GM23248 (cell line): Measurements from ENCODE around the gene DAB2IP. TPM values are rescaled to one million over a fixed set of nuclear protein-coding genes. Genes with fewer than 3 reads are reported as not detected.

Source experiments
- DNase-seq: peaks from one replicate; pipeline ENCODE4 v3.0.0-alpha.2; 2015
- H2AFZ ChIP-seq: fragments of 200-600 bp; sonication (generic); 2 replicates; pipeline ENCODE4 v1.6.1; 2016; ENCODE audit warnings: antibody characterized with exemption
- H3F3A ChIP-seq: fragments of 200-600 bp; sonication (generic); 2 replicates; pipeline ENCODE4 v1.6.1; 2016; ENCODE audit warnings: mild to moderate bottlenecking, antibody characterized with exemption, mixed run types; ENCODE audit not compliant: insufficient read depth
- H3K27ac ChIP-seq: fragments of 200-600 bp; sonication (generic); 2 replicates; pipeline ENCODE4 v1.5.1; 2016; ENCODE audit warnings: mild to moderate bottlenecking
- H3K27me3 ChIP-seq: fragments of 200-600 bp; sonication (generic); replicated peaks from 2 replicates; pipeline ENCODE4 v1.6.1; 2016; ENCODE audit warnings: mild to moderate bottlenecking; ENCODE audit not compliant: insufficient read depth
- H3K36me3 ChIP-seq: fragments of 200-600 bp; sonication (generic); 2 replicates; pipeline ENCODE4 v1.6.1; 2016; ENCODE audit warnings: low read depth, mild to moderate bottlenecking
- H3K4me1 ChIP-seq: fragments of 200-600 bp; sonication (generic); 2 replicates; pipeline ENCODE4 v1.6.1; 2016; ENCODE audit warnings: mild to moderate bottlenecking; ENCODE audit not compliant: insufficient read depth
- H3K4me2 ChIP-seq: fragments of 200-600 bp; sonication (generic); one replicate; pipeline ENCODE4 v1.6.1; 2016; ENCODE audit warnings: mild to moderate bottlenecking; ENCODE audit not compliant: unreplicated experiment
- H3K4me3 ChIP-seq: fragments of 200-600 bp; sonication (generic); 2 replicates; pipeline ENCODE4 v1.5.1; 2016; ENCODE audit warnings: mild to moderate bottlenecking
- H3K79me2 ChIP-seq: fragments of 200-600 bp; sonication (generic); 2 replicates; pipeline ENCODE4 v1.6.1; 2016; ENCODE audit warnings: mild to moderate bottlenecking; ENCODE audit not compliant: insufficient read depth
- H3K9ac ChIP-seq: fragments of 200-600 bp; sonication (generic); 2 replicates; pipeline ENCODE4 v1.6.1; 2016; ENCODE audit warnings: mild to moderate bottlenecking
- H3K9me2 ChIP-seq: fragments of 200-600 bp; sonication (generic); 2 replicates; pipeline ENCODE4 v1.6.1; 2016; ENCODE audit warnings: mixed run types, mild to moderate bottlenecking, moderate library complexity; ENCODE audit not compliant: insufficient read depth
- H3K9me3 ChIP-seq: fragments of 200-600 bp; sonication (generic); one replicate; pipeline ENCODE4 v1.6.1; 2017; ENCODE audit warnings: low read depth
- H4K20me1 ChIP-seq: fragments of 200-600 bp; sonication (generic); 2 replicates; pipeline ENCODE4 v1.6.0; 2016; ENCODE audit not compliant: insufficient read depth
- EZH2 ChIP-seq: fragments of 200-600 bp; sonication (generic); IDR thresholded peaks from 2 replicates; pipeline ENCODE4 v1.6.1; 2018; ENCODE audit warnings: antibody characterized with exemption, mild to moderate bottlenecking; ENCODE audit not compliant: insufficient read depth, poor library complexity, severe bottlenecking
- EZH2phosphoT487 ChIP-seq: fragments of 200-600 bp; sonication (generic); IDR thresholded peaks from 2 replicates; pipeline ENCODE4 v1.6.1; 2018; ENCODE audit warnings: antibody characterized with exemption, moderate library complexity, mild to moderate bottlenecking, low read depth; ENCODE audit not compliant: insufficient read depth
- WGBS, 2 experiments: methylation state at CpG; one replicate each; pipeline ENCODE4 v1.1.6; 2015 to 2017; ENCODE audit warnings: low lambda C conversion rate in 2 of 2, low coverage in 1 of 2; ENCODE audit errors: missing lambda C conversion rate in 2 of 2; 5-methylcytosine and 5-hydroxymethylcytosine counted together
- in situ Hi-C: fragments of 300-500 bp; cut with MboI; formaldehyde crosslinking; loops from 2 replicates; pipeline ENCODE4 v1.15.0; 2020
- polyA plus RNA-seq: library from polyadenylated mRNA; unstranded; fragments of >200 nt; fragmentation: Nextera tagmentation; extraction: Ambion mirVana; gene quantifications from 2 replicates; pipeline ENCODE4 v1.2.1, GENCODE V29; 2016
- total RNA-seq: library from RNA; depleted of rRNA; stranded (reverse); fragments of >200 nt; shearing (Covaris generic); gene quantifications from 2 replicates; pipeline ENCODE4 v1.2.3, GENCODE V29; 2014

Gene DAB2IP
- total and polyA plus RNA-seq, 2 experiments from 2014 or later = 2.6 to 19.7 TPM

GRCh38 chr9:121671612-121672155 lies 20.2 kb downstream of the DAB2IP start:
- H3K79me2 ChIP-seq = no peaks in the 10 kb centered on the region
- H3K36me3 ChIP-seq = no peaks in the 10 kb centered on the region
- H3K4me3 ChIP-seq = no peak overlapping the region
- H3K4me1 ChIP-seq = peaks cover 10% of the 10 kb centered on the region
- TF ChIP-seq EZH2phosphoT487 (no peak), EZH2 (no peak)
- DNase-seq = peak; percentile 83
- no peaks in the 10 kb centered on the region for H3K27me3 ChIP-seq
- H3K4me2 ChIP-seq = no peak overlapping the region
- no peak overlapping the region for H3K9ac ChIP-seq
- H3F3A ChIP-seq = peaks cover 12% of the 10 kb centered on the region; the same call in 1 of the 2 replicates
- in situ Hi-C loops = no loop called here
- no peaks in the 10 kb centered on the region for H3K9me3 ChIP-seq
- H4K20me1 ChIP-seq = no peaks in the 10 kb centered on the region
- no peak overlapping the region for H2AFZ ChIP-seq
- no peaks in the 10 kb centered on the region for H3K9me2 ChIP-seq
- H3K27ac ChIP-seq = no peak overlapping the region
- 15 to 17% methylated on average over 5 of the region's 5 CpGs for WGBS, 2 experiments

GRCh38 chr9:121672213-121672612 lies 20.8 kb downstream of the DAB2IP start:
- Histone ChIP-seq H4K20me1 (no peaks in the 10 kb centered on the region), H3K27me3 (no peaks in the 10 kb centered on the region), H3K4me1 (peaks cover 10% of the 10 kb centered on the region), H3K9me2 (no peaks in the 10 kb centered on the region), H3F3A (peaks cover 12% of the 10 kb centered on the region; the same call in 1 of the 2 replicates), H3K9ac (no peak overlapping the region), H3K9me3 (no peaks in the 10 kb centered on the region), H3K79me2 (no peaks in the 10 kb centered on the region), H3K4me3 (no peak overlapping the region), H3K27ac (no peak overlapping the region), H3K36me3 (no peaks in the 10 kb centered on the region), H2AFZ (no peak overlapping the region), H3K4me2 (no peak overlapping the region)
- WGBS, 2 experiments = 63 to 64% methylated on average over 7 of the region's 7 CpGs
- peak; percentile 56 for DNase-seq
- TF ChIP-seq EZH2 (no peak), EZH2phosphoT487 (no peak)
- in situ Hi-C loops = no loop called here

- no peak overlapping the region for H3K4me2 ChIP-seq
- H4K20me1 ChIP-seq = no peaks in the 10 kb centered on the region
- H2AFZ ChIP-seq = no peak overlapping the region
- no peaks in the 10 kb centered on the region for H3K27me3 ChIP-seq
- WGBS, 2 experiments = 90 to 95% methylated on average over 1 of the region's 1 CpG
- TF ChIP-seq EZH2phosphoT487 = no peak
- TF ChIP-seq EZH2 = no peak
- peak; percentile 40 for DNase-seq
- no peaks in the 10 kb centered on the region for H3K9me2 ChIP-seq
- H3K79me2 ChIP-seq = no peaks in the 10 kb centered on the region
- H3K9me3 ChIP-seq = no peaks in the 10 kb centered on the region
- no peak overlapping the region for H3K4me3 ChIP-seq
- no peaks in the 10 kb centered on the region for H3K36me3 ChIP-seq
- in situ Hi-C loops = no loop called here
- peaks cover 12% of the 10 kb centered on the region; the same call in 1 of the 2 replicates for H3F3A ChIP-seq
- no peak overlapping the region for H3K27ac ChIP-seq
- no peak overlapping the region for H3K9ac ChIP-seq
- peaks cover 10% of the 10 kb centered on the region for H3K4me1 ChIP-seq
Observed at GRCh38 chr9:121672986-121673385, 21.6 kb downstream of the DAB2IP start.

GRCh38 chr9:121673576-121673975 lies 22.1 kb downstream of the DAB2IP start:
- Histone ChIP-seq H3K4me2 (no peak overlapping the region), H3K9me3 (no peaks in the 10 kb centered on the region), H3K36me3 (no peaks in the 10 kb centered on the region), H4K20me1 (no peaks in the 10 kb centered on the region), H3K79me2 (no peaks in the 10 kb centered on the region), H3K9me2 (no peaks in the 10 kb centered on the region), H3K4me3 (no peak overlapping the region), H3K4me1 (peaks cover 10% of the 10 kb centered on the region), H3K27me3 (no peaks in the 10 kb centered on the region), H3K9ac (no peak overlapping the region), H3F3A (peaks cover 12% of the 10 kb centered on the region; the same call in 1 of the 2 replicates), H2AFZ (no peak overlapping the region), H3K27ac (no peak overlapping the region)
- TF ChIP-seq EZH2 (no peak), EZH2phosphoT487 (no peak)
- DNase-seq = no peak
- WGBS, 2 experiments = 88 to 89% methylated on average over 7 of the region's 7 CpGs
- in situ Hi-C loops = no loop called here
